Trophoblast cell (in vitro differentiated cells and primary cell): Measurements from ENCODE around the gene BAHD1.

Source experiments
- DNase-seq, 2 donors: peaks; one replicate each; pipeline ENCODE4 v3.0.0-alpha.2; 2016
- H2AFZ ChIP-seq: 2 replicates; pipeline ENCODE4 v1.6.1; 2013; ENCODE audit warnings: low read length, moderate library complexity, mild to moderate bottlenecking; ENCODE audit not compliant: insufficient read depth, poor library complexity
- H2AK5ac ChIP-seq: 2 replicates; pipeline ENCODE4 v1.6.1; 2013; ENCODE audit warnings: mild to moderate bottlenecking, low read length
- H2BK120ac ChIP-seq: 2 replicates; pipeline ENCODE4 v1.6.1; 2013; ENCODE audit warnings: low read length, mild to moderate bottlenecking, moderate library complexity; ENCODE audit not compliant: insufficient read depth, poor library complexity
- H2BK12ac ChIP-seq: 2 replicates; pipeline ENCODE4 v1.6.1; 2013; ENCODE audit warnings: mild to moderate bottlenecking, low read length, moderate library complexity
- H2BK5ac ChIP-seq: 2 replicates; pipeline ENCODE4 v1.6.1; 2013; ENCODE audit warnings: low read length, low read depth, moderate library complexity, mild to moderate bottlenecking; ENCODE audit not compliant: poor library complexity
- H3K14ac ChIP-seq: 2 replicates; pipeline ENCODE4 v1.6.1; 2013; ENCODE audit warnings: mild to moderate bottlenecking, low read length
- H3K18ac ChIP-seq: 2 replicates; pipeline ENCODE4 v1.6.1; 2013; ENCODE audit warnings: mild to moderate bottlenecking, low read length
- H3K23ac ChIP-seq: 2 replicates; pipeline ENCODE4 v1.6.1; 2013; ENCODE audit warnings: low read length
- H3K27ac ChIP-seq: 2 replicates; pipeline ENCODE4 v1.5.1; 2013; ENCODE audit warnings: low read depth, mild to moderate bottlenecking, inconsistent platforms, low read length, moderate library complexity
- H3K27me3 ChIP-seq: 2 replicates; pipeline ENCODE4 v1.6.1; 2013; ENCODE audit warnings: inconsistent platforms, mild to moderate bottlenecking, low read length, moderate library complexity; ENCODE audit not compliant: insufficient read depth
- H3K36me3 ChIP-seq, 2 experiments: 1 replicate in 1 of 2; 2 replicates in 1 of 2; pipeline ENCODE4 v1.6.1; 2013; ENCODE audit warnings: low read length in 2 of 2, mild to moderate bottlenecking in 2 of 2, moderate library complexity in 1 of 2; ENCODE audit not compliant: insufficient read depth in 2 of 2, control insufficient read depth in 1 of 2
- H3K4ac ChIP-seq: 2 replicates; pipeline ENCODE4 v1.6.1; 2013; ENCODE audit warnings: low read depth, mild to moderate bottlenecking, low read length, moderate library complexity
- H3K4me1 ChIP-seq, 2 experiments: 1 replicate in 1 of 2; 2 replicates in 1 of 2; pipeline ENCODE4 v1.6.1; 2013; ENCODE audit warnings: low read length in 2 of 2, mild to moderate bottlenecking in 2 of 2, moderate library complexity in 1 of 2; ENCODE audit not compliant: insufficient read depth in 2 of 2, control insufficient read depth in 1 of 2
- H3K4me2 ChIP-seq: 2 replicates; pipeline ENCODE4 v1.6.1; 2013; ENCODE audit warnings: inconsistent platforms, mild to moderate bottlenecking, low read length, moderate library complexity
- H3K4me3 ChIP-seq: 2 replicates; pipeline ENCODE4 v1.5.1; 2013; ENCODE audit warnings: mild to moderate bottlenecking, low read depth, low read length, inconsistent platforms
- H3K79me1 ChIP-seq: one replicate; pipeline ENCODE4 v1.6.1; 2013; ENCODE audit warnings: low read length
- H3K79me2 ChIP-seq: 2 replicates; pipeline ENCODE4 v1.6.1; 2013; ENCODE audit warnings: low read length, mild to moderate bottlenecking; ENCODE audit not compliant: control insufficient read depth, insufficient read depth, poor library complexity
- H3K9ac ChIP-seq: 2 replicates; pipeline ENCODE4 v1.6.1; 2013; ENCODE audit warnings: mild to moderate bottlenecking, low read length
- H3K9me3 ChIP-seq: 2 replicates; pipeline ENCODE4 v1.6.1; 2013; ENCODE audit warnings: low read depth, mild to moderate bottlenecking, control low read depth, inconsistent platforms, low read length; ENCODE audit not compliant: insufficient read depth
- H4K12ac ChIP-seq: 2 replicates; pipeline ENCODE4 v1.6.1; 2013; ENCODE audit warnings: low read depth, mild to moderate bottlenecking, low read length, moderate library complexity
- H4K8ac ChIP-seq: 2 replicates; pipeline ENCODE4 v1.6.1; 2013; ENCODE audit warnings: low read depth, mild to moderate bottlenecking, low read length, moderate library complexity
- H4K91ac ChIP-seq: one replicate; pipeline ENCODE4 v1.6.1; 2013; ENCODE audit warnings: low read depth, mild to moderate bottlenecking, low read length, moderate library complexity
- WGBS: extraction: QIAGEN DNeasy Blood & Tissue Kit; methylation state at CpG from one replicate; pipeline ENCODE4 v1.1.7; 2013; ENCODE audit warnings: missing lambda C conversion rate; ENCODE audit not compliant: insufficient read length, insufficient coverage; ENCODE audit errors: extremely low coverage; 5-methylcytosine and 5-hydroxymethylcytosine counted together

Gene BAHD1

GRCh38 chr15:40463886-40464545, 23.3 kb downstream of the BAHD1 start:
- no CpG with 5 or more reads among the region's 14 CpGs for WGBS
- H3K9me3 ChIP-seq, result peaks cover 3% of the 10 kb centered on the region
- H3K4me1 ChIP-seq, result peaks cover 5 to 25% of the 10 kb centered on the region in 2 experiments
- no peak overlapping the region for H4K91ac ChIP-seq
- no peak overlapping the region for H2BK120ac ChIP-seq
- H3K4me3 ChIP-seq, result no peak overlapping the region
- peaks cover 40 to 56% of the 10 kb centered on the region in 2 experiments for H3K36me3 ChIP-seq
- no peaks in the 10 kb centered on the region for H3K27me3 ChIP-seq
- no peak overlapping the region for H3K23ac ChIP-seq
- no peak overlapping the region for H4K8ac ChIP-seq
- no peak overlapping the region for H4K12ac ChIP-seq
- no peak overlapping the region for H3K9ac ChIP-seq
- no peak overlapping the region for H3K4me2 ChIP-seq
- H3K79me1 ChIP-seq, result no peaks in the 10 kb centered on the region
- no peaks in the 10 kb centered on the region for H3K79me2 ChIP-seq
- H2AFZ ChIP-seq, result no peak overlapping the region
- H2AK5ac ChIP-seq, result no peak overlapping the region
- no peak overlapping the region for H3K27ac ChIP-seq
- H2BK12ac ChIP-seq, result no peak overlapping the region
- H3K18ac ChIP-seq, result no peak overlapping the region
- no peak overlapping the region for H3K14ac ChIP-seq
- H3K4ac ChIP-seq, result no peak overlapping the region
- H2BK5ac ChIP-seq, result no peak overlapping the region
- peak; percentile 71 to 81 for DNase-seq

DNA sequence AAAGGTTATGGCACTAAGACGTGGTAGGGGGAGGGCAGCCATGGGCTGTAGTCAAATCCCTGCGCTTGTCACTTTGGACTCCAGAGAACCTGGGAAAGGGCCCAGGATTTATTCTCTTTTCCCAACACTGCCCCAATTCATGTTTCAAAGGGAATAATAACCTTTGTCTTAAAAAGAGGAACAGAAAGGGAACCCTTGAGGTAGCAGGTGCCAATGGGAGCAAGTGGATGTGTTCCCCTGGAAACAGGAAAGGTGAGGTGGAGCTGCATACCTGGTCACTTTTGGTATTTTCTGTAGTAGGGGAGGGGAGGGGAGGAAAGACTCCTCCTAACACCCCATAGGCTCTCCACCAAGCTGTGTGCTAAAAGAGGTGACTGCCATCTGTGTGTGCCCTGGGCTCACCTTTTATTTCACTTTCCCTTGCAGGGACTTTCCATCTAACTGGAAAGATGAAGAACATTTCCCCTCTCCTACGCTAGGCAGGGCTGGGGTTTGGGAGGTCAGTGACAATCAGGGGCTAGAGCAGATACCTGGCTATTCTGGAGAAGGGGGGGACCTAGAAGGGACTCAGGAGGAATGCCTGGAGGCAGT, 23.9 kb downstream of the BAHD1 start:
- peaks cover 5 to 26% of the 10 kb centered on the region in 2 experiments for H3K4me1 ChIP-seq

GRCh38 chr15:40465939-40466338, 25.2 kb downstream of the BAHD1 start:
- no peak overlapping the region for H3K27ac ChIP-seq
- no peak overlapping the region for H2BK5ac ChIP-seq
- no peak overlapping the region for H2AK5ac ChIP-seq
- no peak overlapping the region for H3K9ac ChIP-seq
- H3K27me3 ChIP-seq, result no peaks in the 10 kb centered on the region
- H3K79me2 ChIP-seq, result peaks cover 3% of the 10 kb centered on the region
- peaks cover 4% of the 10 kb centered on the region for H3K79me1 ChIP-seq
- no peak overlapping the region for H4K91ac ChIP-seq
- no peak overlapping the region for H3K14ac ChIP-seq
- H2BK120ac ChIP-seq, result no peak overlapping the region
- no peak overlapping the region for H3K4ac ChIP-seq
- no peak overlapping the region for H3K4me2 ChIP-seq
- H4K8ac ChIP-seq, result no peak overlapping the region
- DNase-seq, result no peak
- H3K23ac ChIP-seq, result no peak overlapping the region
- H3K4me1 ChIP-seq, result peaks cover 8 to 22% of the 10 kb centered on the region in 2 experiments
- H4K12ac ChIP-seq, result no peak overlapping the region
- no peak overlapping the region for H2AFZ ChIP-seq
- no CpG with 5 or more reads among the region's 10 CpGs for WGBS
- H3K36me3 ChIP-seq, result peaks cover 33 to 49% of the 10 kb centered on the region in 2 experiments
- no peak overlapping the region for H3K4me3 ChIP-seq
- peaks cover 3% of the 10 kb centered on the region for H3K9me3 ChIP-seq
- no peak overlapping the region for H3K18ac ChIP-seq
- H2BK12ac ChIP-seq, result no peak overlapping the region

More for the DNA sequence above, 23.9 kb downstream of the BAHD1 start:
- H2BK5ac ChIP-seq, result no peak overlapping the region
- H3K79me1 ChIP-seq, result no peaks in the 10 kb centered on the region
- no peak overlapping the region for H4K12ac ChIP-seq
- DNase-seq, result no peak
- H3K27me3 ChIP-seq, result no peaks in the 10 kb centered on the region
- no peak overlapping the region for H3K9ac ChIP-seq
- no peak overlapping the region for H3K23ac ChIP-seq
- H4K91ac ChIP-seq, result no peak overlapping the region
- H3K14ac ChIP-seq, result no peak overlapping the region
- no peak overlapping the region for H3K4me2 ChIP-seq
- no peak overlapping the region for H3K27ac ChIP-seq
- H3K36me3 ChIP-seq, result peaks cover 35 to 50% of the 10 kb centered on the region in 2 experiments
- no peaks in the 10 kb centered on the region for H3K79me2 ChIP-seq
- peaks cover 3% of the 10 kb centered on the region for H3K9me3 ChIP-seq
- H3K4ac ChIP-seq, result no peak overlapping the region
- no peak overlapping the region for H3K4me3 ChIP-seq
- WGBS, result no CpG with 5 or more reads among the region's 3 CpGs
- no peak overlapping the region for H2AK5ac ChIP-seq
- no peak overlapping the region for H2BK12ac ChIP-seq
- H2AFZ ChIP-seq, result no peak overlapping the region
- no peak overlapping the region for H3K18ac ChIP-seq
- H4K8ac ChIP-seq, result no peak overlapping the region
- no peak overlapping the region for H2BK120ac ChIP-seq

DNA sequence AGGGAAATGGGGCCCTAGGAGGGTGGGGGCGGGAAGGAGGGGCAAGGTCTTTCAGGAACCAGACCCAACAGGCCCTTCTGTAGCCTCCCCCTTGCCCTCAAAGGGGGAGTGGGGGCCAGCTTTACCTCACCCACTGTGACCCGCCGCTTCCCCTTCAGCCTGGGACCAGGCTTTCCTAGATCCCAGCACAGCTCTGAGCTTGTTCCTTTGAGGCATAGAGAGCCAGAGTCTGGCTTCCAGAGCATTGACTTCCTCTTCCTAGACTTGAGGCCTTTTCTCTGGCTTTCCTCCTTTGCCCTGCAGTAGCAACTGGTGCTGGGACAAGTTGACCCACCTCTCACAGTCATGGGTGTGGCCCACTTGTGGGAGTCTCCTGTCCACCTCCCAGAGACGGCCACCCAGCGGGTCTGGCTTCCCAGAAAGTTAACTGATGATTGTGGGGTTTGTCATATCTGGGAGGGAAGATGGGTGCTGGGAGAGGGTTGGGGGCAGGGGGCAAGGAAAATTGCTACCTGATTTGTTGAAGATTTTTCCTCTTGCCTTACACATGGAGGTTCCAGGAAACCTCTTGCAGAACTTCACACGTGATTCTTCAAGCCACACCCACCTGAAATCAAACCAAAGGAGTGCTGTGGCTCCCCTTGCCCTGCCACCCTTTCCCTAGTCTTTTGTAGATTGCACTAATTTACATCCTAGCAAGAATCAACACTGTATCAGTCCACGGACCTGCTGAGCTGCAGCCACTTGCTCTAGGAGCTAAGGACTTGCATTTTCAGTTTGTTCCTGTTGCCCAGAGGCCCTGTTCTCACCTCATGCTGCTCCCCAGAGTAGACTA, 25.9 kb downstream of the BAHD1 start:
- H3K27ac ChIP-seq, result no peak overlapping the region
- H3K79me2 ChIP-seq, result peaks cover 7% of the 10 kb centered on the region
- H4K8ac ChIP-seq, result no peak overlapping the region
- H3K18ac ChIP-seq, result no peak overlapping the region
- no peaks in the 10 kb centered on the region for H3K27me3 ChIP-seq
- peaks cover 33 to 49% of the 10 kb centered on the region in 2 experiments for H3K36me3 ChIP-seq
- no CpG with 5 or more reads among the region's 7 CpGs for WGBS
- H3K9me3 ChIP-seq, result peaks cover 3% of the 10 kb centered on the region
- no peak overlapping the region for H2AK5ac ChIP-seq
- H3K23ac ChIP-seq, result no peak overlapping the region
- no peak overlapping the region for H3K4me3 ChIP-seq
- H4K91ac ChIP-seq, result no peak overlapping the region
- DNase-seq, result no peak
- no peak overlapping the region for H2AFZ ChIP-seq
- H2BK120ac ChIP-seq, result no peak overlapping the region
- H3K9ac ChIP-seq, result no peak overlapping the region
- H3K4me1 ChIP-seq, result peaks cover 11 to 26% of the 10 kb centered on the region in 2 experiments
- H2BK5ac ChIP-seq, result no peak overlapping the region
- no peak overlapping the region for H4K12ac ChIP-seq
- H3K4me2 ChIP-seq, result no peak overlapping the region
- no peak overlapping the region for H3K14ac ChIP-seq
- H3K79me1 ChIP-seq, result peaks cover 10% of the 10 kb centered on the region
- H2BK12ac ChIP-seq, result no peak overlapping the region
- no peak overlapping the region for H3K4ac ChIP-seq
